GM21825 (cell line): ENCODE results near the gene COL18A1.
"Not testable (repeated sequence)": the region's sequence is repeated elsewhere in the genome, so short reads cannot be mapped to it uniquely, and the experiment has no call there.

Source experiments
- ATAC-seq: cut with Tn5 transposase; IDR thresholded peaks from one replicate; pipeline ENCODE4 v1.9.1; 2021; ENCODE audit warnings: mild to moderate bottlenecking, moderate library complexity; ENCODE audit not compliant: unreplicated experiment

COL18A1 gene

DNA sequence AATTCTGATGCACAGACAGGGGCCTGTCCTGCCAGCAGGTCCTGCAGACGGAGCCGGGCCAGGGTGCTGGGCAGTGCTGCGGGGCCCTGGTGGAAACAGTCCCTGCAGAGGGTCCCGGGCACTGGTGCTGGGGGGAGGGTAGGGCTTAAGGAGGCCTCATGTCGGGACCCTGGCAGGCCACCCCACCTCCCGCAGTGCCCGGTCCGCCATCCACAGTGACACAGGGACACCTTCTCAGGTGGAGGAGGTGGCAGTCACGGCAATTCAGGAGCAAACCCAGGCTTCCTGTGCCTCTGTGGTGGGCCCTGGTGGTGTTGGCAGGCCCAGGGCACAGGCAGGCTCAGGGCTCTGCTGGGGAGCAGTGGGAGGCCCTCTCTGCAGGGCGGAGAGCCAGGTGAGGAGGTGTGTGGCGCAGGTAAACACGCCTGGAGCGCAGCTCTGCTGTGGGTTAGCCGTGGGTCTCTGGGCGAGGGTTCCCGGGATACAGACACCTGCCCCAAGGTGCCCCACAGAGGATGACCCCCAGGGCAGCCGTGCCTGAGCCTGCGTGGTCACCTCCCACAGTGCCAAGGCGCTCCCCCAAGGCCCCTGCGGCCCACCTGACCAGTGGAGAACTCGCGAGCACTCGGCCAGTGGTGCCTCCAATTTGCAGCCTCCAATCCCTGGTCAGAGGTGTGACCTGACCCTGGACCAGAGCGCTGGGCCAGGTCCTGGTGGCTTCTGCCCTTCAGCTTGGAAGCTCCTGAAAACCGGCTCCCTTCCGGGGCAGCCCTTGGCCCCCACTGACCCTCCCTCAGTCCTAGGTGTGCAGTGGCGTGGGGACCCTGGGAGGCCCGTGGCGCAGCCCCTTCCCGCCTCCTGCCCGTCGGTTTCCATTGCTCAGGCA lies 19.2 kb downstream of the COL18A1 start:
- no peak for ATAC-seq

DNA sequence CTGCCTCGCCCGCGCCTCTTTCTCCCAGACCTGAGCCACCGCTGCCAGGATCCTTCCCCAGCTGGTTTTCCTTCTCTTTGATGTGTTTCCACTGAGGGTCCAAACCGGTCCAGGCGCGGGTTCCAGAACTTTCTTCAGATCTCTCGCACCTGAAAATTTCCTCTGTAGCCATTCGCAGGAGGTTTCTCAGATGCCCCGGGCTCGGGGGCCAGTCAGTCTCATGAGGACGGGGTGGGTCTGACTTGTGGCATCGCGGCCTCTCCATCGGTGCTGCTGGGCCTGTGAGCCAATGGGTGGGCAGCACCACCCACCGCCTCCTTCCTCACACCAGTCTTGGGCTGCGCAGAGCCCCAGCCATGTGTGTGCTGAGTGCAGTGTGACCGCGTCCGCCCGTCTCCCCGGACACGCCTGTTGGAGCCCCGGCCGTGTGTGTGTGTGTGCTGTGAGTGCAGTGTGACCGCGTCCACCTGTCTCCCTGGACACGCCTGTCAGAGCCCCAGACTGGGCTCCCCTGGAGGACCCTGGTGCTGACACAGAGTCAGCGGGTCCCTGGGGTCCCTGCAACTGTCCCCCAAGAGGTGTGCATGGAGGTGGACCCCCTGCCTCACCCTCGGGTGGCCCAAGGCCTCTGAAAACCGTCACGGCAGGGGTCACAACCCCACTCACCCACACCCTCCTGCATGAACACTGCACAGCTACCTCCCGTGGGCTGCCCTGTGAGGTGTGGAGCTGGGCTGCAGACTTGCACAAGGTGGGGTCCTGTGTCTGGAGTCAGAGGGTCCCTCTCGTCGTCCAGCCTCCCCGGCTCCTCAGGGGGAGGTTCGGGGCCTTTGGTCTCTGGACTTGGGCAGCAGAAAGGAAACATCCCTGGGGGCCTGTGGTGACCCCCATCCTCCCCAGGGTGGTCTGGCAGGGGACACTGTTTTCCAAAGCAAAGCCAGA lies 20.2 kb downstream of the COL18A1 start:
- no peak for ATAC-seq

DNA sequence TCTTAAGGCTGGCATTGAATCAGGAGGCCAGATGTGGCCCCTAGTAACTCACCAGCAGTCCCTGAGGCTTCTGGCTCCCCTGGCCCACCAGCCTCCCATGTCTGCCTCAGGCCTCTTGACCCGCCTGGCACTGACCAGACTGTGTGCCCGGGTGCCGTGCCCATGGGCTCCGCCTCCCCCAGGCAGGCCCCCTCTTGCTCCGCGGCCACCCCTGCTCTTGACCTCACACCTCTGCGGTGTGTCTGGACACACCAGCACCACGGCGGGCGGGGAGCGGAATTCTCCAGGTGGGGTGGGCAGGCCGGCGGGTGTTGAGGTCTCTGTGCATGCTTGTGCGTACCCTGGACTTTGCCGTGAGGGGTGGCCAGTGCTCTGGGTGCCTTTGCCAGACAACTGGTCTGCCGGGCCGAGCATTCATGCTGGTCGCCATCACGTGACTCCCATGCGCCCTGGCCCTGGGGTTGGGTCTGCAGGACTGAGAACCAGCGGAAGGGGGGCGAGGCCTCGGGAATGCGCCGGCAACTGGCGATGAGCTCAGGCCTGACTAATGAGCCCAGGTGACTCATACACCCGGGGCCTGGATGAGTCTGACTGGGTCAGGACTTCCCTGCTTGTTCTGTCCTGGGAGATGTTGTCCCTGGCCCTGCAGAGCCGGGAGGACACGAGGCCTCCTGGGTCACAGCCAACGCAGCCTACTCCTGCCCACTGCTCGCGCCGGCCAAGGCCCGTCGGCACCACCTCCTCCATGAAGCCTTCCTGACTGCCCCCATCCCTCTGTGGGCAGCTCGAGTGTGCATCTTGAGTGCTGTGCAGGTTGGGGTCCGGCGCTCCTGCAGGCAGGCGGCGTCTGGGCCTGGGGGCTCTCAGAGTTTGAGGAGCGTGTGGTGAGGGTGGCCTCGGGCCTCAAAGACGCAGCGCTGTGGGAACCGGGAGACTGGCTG lies 22.6 kb downstream of the COL18A1 start:
- no peak for ATAC-seq

DNA sequence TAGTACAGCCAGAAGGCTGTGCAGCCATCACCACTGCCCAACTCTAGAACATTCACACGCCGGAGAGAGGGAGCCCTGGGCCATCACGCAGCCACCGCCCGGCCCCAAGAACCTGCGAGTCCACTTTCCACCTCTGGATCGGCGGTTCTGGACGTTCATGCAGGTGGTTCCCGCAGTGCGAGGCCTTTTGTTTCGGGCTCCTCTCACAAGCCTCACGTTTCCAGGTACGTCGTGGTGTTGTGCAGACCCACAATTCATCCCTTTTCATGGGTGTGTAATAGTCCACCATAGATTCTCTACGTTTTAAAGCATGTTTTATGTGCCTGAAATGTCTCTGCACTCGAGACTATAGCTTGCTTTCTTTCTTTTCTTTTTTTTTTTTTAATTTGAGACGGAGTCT lies 23.6 kb downstream of the COL18A1 start:
- no peak for ATAC-seq

DNA sequence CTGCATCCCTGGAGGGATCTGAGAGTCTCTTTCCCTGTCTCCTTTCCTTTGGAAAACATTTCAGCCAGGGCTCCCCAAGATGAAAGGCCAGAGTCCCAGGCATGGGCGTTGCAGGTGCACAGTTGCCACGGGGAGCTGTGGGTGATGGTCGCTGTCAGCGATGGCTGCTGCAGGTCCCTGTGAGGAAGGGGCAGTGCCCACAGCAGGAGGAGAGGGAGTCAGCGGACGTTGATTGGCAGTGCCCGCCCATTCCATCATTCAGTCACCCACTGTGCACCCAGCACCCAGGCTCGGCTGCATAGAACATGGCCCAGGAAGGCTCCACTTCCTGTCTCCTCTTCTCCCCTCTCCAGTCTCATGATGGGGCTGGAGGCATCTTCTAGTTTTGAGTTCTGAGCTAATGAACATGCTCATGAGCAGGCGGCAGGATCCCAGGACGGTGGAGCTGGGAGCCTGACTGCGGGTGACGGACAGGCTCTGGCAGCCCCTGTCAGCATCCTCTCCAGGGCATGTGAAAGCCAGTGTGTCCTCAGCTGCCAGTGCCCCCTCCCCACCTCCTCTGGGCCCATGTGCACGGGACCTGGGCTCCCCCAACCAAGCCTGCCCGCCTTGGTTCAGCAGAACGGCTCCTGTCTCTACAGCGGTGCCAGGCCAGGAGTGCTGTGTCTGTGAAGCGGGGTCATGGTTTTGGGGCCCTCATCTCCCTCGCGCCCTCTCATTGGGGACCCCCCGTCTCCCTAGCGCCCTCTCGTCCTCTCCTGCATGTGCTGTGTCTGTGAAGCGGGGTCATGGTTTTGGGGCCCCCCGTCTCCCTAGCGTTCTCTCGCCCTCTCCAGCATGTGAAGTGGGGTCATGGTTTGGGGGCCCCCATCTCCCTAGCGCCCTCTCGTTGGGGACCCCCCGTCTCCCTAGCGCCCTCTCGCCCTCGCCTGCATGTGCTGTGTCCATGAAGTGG lies 24.5 kb downstream of the COL18A1 start:
- no peak for ATAC-seq

DNA sequence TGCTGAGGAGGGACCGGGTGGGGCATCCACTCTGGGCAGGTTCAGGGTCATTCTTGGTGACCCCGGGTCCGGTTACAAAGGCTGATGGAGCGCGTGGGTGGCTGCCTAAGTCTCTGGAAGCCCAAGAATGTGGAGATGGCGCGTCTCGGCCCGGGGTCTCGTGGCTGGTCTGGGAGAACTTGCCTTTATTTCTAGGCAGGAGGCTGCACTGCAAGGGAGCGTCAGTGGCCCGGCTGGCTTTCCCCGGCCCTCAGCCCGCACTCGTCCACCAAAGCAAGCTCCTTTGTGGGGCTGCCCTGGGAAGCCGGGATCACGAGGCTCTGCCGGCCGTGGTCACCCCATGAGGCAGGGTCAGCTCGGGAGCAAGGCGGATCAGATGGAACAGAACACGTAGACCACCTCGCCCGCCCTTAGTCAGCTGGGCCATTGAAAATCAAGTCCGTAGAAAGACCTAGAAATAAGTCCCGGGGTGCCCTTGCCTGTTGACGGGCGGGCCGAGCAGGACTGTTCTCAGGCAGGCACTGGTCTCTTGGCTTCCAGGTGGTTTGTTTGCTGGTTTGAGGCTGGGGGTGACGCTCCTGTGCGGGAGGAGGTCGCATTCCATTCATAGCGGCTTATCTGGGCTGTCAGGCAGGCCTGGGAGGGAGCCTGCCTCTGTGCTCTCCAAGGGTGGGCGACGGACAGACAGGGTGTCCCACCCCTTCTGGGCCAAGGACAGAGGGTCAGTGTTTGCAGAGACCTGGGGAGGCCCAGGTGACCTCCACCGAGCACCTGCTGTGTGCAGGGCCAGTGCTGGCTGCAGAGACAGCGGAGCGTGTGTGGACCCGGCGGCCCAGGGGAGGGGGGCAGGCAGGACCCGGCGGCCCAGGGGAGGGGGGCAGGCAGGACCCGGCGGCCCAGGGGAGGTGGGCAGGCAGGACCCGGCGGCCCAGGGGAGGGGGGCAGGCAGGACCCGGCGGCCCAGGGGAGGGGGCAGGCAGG lies 25.8 kb downstream of the COL18A1 start:
- ATAC-seq: no peak

DNA sequence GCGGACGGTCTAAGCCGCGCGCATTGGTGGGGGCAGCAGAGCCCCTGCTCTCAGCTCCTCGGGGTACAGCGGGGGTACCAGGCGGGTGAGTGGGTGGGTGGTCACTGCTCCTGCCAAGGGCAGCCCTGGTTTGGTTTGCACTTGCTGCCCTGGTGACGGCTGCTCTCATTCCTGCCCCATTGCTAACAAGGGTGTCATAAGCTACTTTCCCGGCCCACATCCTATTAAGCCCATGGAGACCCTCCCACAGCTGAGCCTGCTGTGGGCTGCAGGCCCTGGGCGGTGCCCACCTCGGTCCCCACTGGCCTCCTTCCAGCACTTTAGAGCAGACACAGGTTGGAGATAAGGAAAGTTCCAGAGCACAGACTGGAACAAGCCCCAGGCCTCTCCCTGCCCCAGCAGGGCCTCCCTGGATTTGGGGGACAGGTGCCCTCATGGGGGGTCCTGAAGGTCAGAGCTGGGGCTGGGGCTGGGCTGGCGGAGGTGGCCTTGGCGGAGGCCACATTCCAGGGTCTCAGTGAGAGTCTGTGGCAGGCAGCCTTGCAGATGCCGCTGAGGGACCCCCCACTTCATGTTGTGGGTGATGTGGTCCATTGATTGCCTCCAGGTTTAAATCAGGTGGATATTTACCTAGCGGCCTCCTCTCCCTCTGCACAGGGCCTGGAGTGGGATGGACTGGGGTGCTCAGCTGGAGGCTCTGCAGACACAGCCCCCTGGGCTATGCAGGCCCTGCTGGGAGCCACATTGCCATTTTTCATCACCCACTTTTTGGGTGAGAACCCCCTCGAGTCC lies 27.0 kb downstream of the COL18A1 start:
- no peak for ATAC-seq

DNA sequence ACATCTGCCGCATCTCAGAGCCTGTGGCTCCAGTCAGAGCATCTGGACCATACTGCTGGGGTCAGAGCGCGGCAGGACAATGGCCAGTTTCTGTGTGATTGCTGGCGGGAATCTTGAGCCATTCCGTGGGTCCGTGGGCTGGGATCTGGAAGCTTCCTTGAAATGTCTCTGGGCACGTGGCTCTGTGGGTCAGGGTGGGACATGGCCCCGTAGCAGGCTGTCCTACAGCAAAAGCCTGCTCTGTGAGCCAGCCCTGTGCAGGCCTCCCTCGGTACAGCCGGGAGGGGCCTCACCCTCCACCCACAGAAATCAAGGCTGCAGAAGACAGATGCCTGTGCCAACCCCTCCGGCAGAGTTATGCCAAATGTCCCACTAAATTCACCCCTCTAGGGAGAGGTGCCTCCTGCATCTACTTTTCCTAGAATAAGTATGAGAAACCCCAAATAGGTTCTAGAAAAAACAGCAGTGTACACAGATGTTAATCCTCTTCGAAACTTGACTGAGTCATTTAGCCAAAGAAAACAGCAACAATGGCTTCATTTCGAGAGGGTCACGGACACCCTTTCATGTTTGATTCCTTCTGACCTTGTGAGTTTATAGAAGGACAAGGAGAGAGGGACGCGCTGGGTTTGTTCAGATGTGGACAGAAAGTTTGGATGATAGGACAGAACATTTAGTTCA lies 27.8 kb downstream of the COL18A1 start:
- no peak for ATAC-seq

DNA sequence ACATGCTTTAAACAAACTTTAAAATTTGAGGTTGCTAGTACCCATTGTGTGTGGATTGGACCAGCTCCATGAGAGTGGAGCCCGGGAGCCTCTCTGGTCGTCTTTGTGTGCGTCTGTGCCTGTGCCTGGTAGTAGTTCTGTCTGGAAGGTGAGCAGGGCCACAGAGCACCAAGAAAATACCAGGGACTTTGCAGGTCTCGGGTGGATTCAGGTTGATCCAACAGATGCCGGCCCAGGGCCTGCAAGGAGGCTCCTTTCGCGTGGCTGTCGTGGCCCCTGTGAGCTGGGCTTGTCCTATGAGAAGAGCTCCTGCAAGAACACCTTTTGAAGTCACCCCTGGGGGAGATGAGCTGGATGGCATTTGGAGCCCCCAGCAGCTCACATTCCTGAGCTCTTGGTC lies 28.3 kb downstream of the COL18A1 start:
- no peak for ATAC-seq

DNA sequence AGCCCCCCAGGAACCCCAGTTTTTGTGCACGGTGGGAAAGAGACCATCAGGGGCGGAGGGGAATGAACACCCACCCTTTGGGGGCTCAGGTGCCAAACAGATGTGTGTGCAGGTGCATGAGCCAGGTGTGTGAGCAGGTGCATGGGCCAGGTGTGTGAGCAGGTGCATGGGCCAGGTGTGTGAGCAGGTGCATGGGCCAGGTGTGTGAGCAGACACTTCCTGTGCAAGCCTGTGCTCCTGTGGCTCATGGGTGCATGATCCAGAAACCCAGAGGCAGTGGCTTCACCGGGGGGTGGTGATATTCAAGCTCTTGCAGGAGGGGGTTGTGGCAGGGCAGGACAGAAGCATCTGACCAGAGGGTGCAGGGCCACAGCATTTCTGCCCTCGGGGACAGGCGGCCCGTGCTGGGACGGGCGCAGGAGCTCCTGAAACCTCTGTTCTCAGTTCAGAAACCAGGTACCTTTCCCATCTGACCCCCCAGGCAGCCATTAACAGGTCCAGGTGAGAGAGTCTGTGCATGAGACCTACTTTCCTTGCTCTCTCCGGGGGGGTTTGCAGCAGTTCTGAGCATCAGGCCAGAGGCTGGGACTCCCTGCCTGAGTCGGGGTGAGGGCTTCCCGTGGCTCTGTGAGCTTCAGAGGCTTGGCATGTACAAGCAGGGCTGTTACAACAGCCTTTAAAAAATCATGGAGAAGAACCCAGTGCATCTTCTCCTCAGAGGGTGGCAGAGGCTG lies 29.1 kb downstream of the COL18A1 start:
- no peak for ATAC-seq

DNA sequence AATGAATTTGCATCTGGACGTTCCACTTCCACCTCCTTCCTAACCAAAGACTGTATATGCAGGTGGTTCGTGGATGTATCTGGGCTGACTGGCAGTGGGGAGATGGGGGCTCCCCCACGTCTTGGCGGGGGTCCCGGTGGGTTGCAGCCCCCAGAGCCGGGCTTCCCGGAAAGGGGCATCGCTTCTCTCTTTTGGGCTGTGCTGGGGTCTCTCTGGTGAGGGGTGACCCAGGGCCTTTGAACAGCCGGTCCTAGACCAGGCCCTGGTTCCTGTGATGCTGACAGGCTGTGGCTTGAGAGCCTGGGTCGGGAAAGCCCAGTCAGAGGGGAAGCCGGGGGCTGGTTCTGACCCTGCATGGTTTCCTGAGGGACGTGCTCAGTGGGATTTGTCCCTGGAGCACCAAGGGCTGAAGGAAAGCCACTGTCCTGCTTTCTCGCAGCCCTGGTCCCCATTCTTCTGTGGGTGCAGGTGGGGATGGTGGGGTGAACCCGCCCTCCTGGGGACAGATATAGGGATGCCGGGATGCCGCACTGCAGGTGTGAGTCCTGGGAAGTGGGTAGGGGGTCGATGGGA lies 29.8 kb downstream of the COL18A1 start:
- ATAC-seq: no peak

DNA sequence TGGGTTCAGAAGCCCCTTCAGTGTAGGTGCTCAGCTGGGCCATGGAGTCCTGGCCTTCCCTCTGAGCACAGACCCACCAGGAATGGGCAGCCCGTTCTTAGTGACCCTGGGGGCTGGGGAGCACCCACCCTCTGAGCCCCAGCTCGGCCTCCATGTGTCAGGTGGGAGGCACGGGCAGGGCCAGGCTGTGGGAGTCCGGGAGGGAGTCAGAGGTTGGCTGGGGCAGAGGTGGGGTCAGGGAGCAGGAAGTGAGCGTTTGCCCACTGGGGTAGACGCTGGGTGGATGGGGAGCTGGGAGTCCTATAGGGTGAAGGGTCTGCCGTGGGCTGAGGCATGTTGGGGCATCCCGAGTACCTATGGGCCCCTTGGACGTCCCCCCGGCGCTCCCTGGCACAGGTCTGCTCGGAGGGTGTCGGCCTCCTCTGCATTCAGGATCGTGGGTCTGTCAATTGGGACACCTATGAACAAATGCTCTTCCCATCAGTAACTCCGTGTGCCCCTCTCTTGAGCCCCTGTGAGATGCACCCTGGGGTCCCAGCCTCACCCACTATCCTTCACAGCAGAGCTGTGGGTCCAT lies 30.5 kb downstream of the COL18A1 start:
- ATAC-seq: no peak

DNA sequence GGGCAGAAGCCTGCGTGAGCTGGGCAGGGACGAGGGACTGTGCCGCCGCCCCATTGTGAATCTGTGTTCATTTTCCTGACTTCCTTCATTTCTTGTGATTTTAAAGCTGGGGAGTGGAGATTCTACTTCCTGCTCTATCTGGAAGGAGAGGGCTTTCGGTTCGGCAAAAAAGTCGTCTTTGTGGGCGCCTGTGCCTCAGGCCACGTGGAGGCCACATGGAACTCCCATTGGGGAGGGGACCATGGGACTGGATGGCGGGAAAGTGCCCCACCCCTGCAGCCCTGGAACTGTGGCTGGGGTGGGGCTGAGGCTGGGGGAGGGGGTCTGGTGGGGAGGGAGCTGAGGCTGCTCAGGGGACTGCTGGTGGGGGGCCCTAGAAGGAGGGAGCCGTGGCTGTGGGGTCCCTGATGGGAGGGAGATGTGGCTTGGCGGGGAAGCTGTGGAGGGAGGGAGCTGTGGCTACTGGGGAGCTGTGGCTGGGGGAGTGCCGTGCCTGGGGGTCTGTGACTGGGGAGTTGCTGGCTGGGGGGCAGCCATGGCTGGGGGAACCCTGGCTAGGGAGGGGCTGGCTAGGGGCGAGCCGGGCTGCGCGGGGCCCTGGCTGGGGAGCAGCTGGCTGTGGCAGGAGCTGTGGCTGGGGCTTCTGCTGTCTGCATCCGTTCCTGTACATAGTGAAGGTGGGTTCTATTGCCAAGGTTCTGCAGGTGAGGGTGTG lies 31.5 kb downstream of the COL18A1 start:
- ATAC-seq: no peak

DNA sequence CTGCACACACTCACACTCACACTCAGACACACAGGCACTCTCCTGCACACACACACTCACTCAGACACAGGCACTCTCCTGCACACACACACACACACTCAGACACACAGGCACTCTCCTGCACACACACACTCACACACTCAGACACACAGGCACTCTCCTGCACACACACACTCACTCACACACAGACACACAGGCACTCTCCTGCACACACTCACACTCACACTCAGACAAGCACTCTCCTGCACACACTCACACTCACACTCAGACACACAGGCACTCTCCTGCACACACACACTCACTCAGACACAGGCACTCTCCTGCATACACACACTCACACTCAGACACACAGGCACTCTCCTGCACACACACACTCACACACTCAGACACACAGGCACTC lies 32.9 kb downstream of the COL18A1 start:
- ATAC-seq: not testable (repeated sequence)
